ENCODE results near the gene STK17B.
A peak's percentile ranks its signal among the peaks of the same experiment; 100 is the strongest.

The STK17B gene

GRCh38 chr2:196171248-196171871 is at the start of gene STK17B:
TSS of gene STK17B (minus strand) at chr2:196171578. CDS start at chr2:196163383, 8,195 bp downstream.
- DNase-seq (ENCODE audit: low spot score in 2 of 2) (peak; percentile 82 to 95), ATAC-seq (peak; percentile 84)
- Mint-ChIP-seq H3K27ac (peak within 1 kb of the TSS; percentile 98), H3K9me3 (no peaks in the 10 kb centered on the region), H3K4me1 (peaks cover 29% of the 10 kb centered on the region), H3K4me3 (peak within 1 kb of the TSS; percentile 94), H3K36me3 (peaks cover 59% of the 10 kb centered on the region)

GRCh38 chr2:196220671-196221070 is 49.3 kb upstream of the STK17B start:
- no peaks in the 10 kb centered on the region for H3K9me3 Mint-ChIP-seq
- ATAC-seq, result no peak
- DNase-seq (ENCODE audit: low spot score in 2 of 2), result no peak
- no peaks in the 10 kb centered on the region for H3K36me3 Mint-ChIP-seq
- peak overlapping the region; percentile 71 for H3K27ac Mint-ChIP-seq
- H3K4me3 Mint-ChIP-seq, result no peak overlapping the region
- peaks cover 40% of the 10 kb centered on the region for H3K4me1 Mint-ChIP-seq

- ATAC-seq (no peak), DNase-seq (ENCODE audit: low spot score in 2 of 2) (no peak)
- no peak overlapping the region for H3K27ac Mint-ChIP-seq
- peaks cover 31% of the 10 kb centered on the region for H3K4me1 Mint-ChIP-seq
- no peak overlapping the region for H3K4me3 Mint-ChIP-seq
- H3K9me3 Mint-ChIP-seq, result no peaks in the 10 kb centered on the region
- no peaks in the 10 kb centered on the region for H3K36me3 Mint-ChIP-seq
Observed at GRCh38 chr2:196219671-196220070, 48.3 kb upstream of the STK17B start.

- ATAC-seq (no peak), DNase-seq (ENCODE audit: low spot score in 2 of 2) (no peak)
- Mint-ChIP-seq H3K4me3 (no peak overlapping the region), H3K4me1 (peaks cover 15% of the 10 kb centered on the region), H3K9me3 (no peaks in the 10 kb centered on the region), H3K36me3 (no peaks in the 10 kb centered on the region), H3K27ac (no peak overlapping the region)
Observed at GRCh38 chr2:196218106-196218505, 46.7 kb upstream of the STK17B start.

GRCh38 chr2:196217116-196217515 is 45.7 kb upstream of the STK17B start:
- Mint-ChIP-seq H3K4me3 (no peak overlapping the region), H3K4me1 (peaks cover 23% of the 10 kb centered on the region), H3K9me3 (no peaks in the 10 kb centered on the region), H3K36me3 (no peaks in the 10 kb centered on the region), H3K27ac (no peak overlapping the region)
- DNase-seq (ENCODE audit: low spot score in 2 of 2), result no peak
- no peak for ATAC-seq

- Mint-ChIP-seq H3K4me3 (no peak overlapping the region), H3K4me1 (peaks cover 31% of the 10 kb centered on the region), H3K9me3 (no peaks in the 10 kb centered on the region), H3K27ac (peak overlapping the region; percentile 30), H3K36me3 (peaks cover 10% of the 10 kb centered on the region)
- ATAC-seq (no peak), DNase-seq (ENCODE audit: low spot score in 2 of 2) (no peak)
Observed at GRCh38 chr2:196215376-196215775, 44.0 kb upstream of the STK17B start.

GRCh38 chr2:196214156-196214555 is 42.8 kb upstream of the STK17B start:
- no peak for DNase-seq (ENCODE audit: low spot score in 2 of 2)
- Mint-ChIP-seq H3K27ac (no peak overlapping the region), H3K4me1 (peaks cover 33% of the 10 kb centered on the region), H3K9me3 (no peaks in the 10 kb centered on the region), H3K4me3 (no peak overlapping the region), H3K36me3 (peaks cover 10% of the 10 kb centered on the region)
- no peak for ATAC-seq

- Mint-ChIP-seq H3K4me1 (peaks cover 39% of the 10 kb centered on the region), H3K36me3 (peaks cover 10% of the 10 kb centered on the region), H3K9me3 (no peaks in the 10 kb centered on the region), H3K4me3 (no peak overlapping the region), H3K27ac (peak overlapping the region; percentile 86)
- no peak for DNase-seq (ENCODE audit: low spot score in 2 of 2)
- no peak for ATAC-seq
Observed at GRCh38 chr2:196213252-196213980, 42.0 kb upstream of the STK17B start.

- Mint-ChIP-seq H3K27ac (peak overlapping the region; percentile 13), H3K9me3 (no peaks in the 10 kb centered on the region), H3K4me3 (no peak overlapping the region), H3K36me3 (peaks cover 10% of the 10 kb centered on the region), H3K4me1 (peaks cover 44% of the 10 kb centered on the region)
- ATAC-seq (no peak), DNase-seq (ENCODE audit: low spot score in 2 of 2) (no peak)
Observed at GRCh38 chr2:196208915-196209314, 37.5 kb upstream of the STK17B start.

GRCh38 chr2:196206804-196207203 is 35.4 kb upstream of the STK17B start:
- Mint-ChIP-seq H3K4me1 (peaks cover 37% of the 10 kb centered on the region), H3K4me3 (no peak overlapping the region), H3K27ac (no peak overlapping the region), H3K36me3 (peaks cover 10% of the 10 kb centered on the region), H3K9me3 (no peaks in the 10 kb centered on the region)
- DNase-seq (ENCODE audit: low spot score in 2 of 2) (no peak), ATAC-seq (no peak)

GRCh38 chr2:196205881-196206435 is 34.6 kb upstream of the STK17B start:
- Mint-ChIP-seq H3K27ac (no peak overlapping the region), H3K9me3 (no peaks in the 10 kb centered on the region), H3K36me3 (peaks cover 2% of the 10 kb centered on the region), H3K4me1 (peaks cover 37% of the 10 kb centered on the region), H3K4me3 (no peak overlapping the region)
- no peak for ATAC-seq
- no peak for DNase-seq (ENCODE audit: low spot score in 2 of 2)

GRCh38 chr2:196205011-196205766 is 33.8 kb upstream of the STK17B start:
- no peak overlapping the region for H3K4me3 Mint-ChIP-seq
- DNase-seq (ENCODE audit: low spot score in 2 of 2) (no peak), ATAC-seq (peak; percentile 59)
- H3K9me3 Mint-ChIP-seq, result no peaks in the 10 kb centered on the region
- H3K36me3 Mint-ChIP-seq, result no peaks in the 10 kb centered on the region
- H3K27ac Mint-ChIP-seq, result no peak overlapping the region
- peaks cover 40% of the 10 kb centered on the region for H3K4me1 Mint-ChIP-seq

GRCh38 chr2:196201229-196202009 is 30.0 kb upstream of the STK17B start:
- peak in 1 of 2 donors; percentile 61 for DNase-seq (ENCODE audit: low spot score in 2 of 2)
- H3K27ac Mint-ChIP-seq, result peak overlapping the region; percentile 92
- peak overlapping the region; percentile 62 for H3K4me3 Mint-ChIP-seq
- H3K36me3 Mint-ChIP-seq, result no peaks in the 10 kb centered on the region
- H3K4me1 Mint-ChIP-seq, result peaks cover 31% of the 10 kb centered on the region
- ATAC-seq, result no peak
- H3K9me3 Mint-ChIP-seq, result no peaks in the 10 kb centered on the region

- no peaks in the 10 kb centered on the region for H3K9me3 Mint-ChIP-seq
- ATAC-seq, result peak; percentile 100
- peaks cover 37% of the 10 kb centered on the region for H3K4me1 Mint-ChIP-seq
- peak overlapping the region; percentile 62 for H3K4me3 Mint-ChIP-seq
- H3K36me3 Mint-ChIP-seq, result no peaks in the 10 kb centered on the region
- peak overlapping the region; percentile 92 for H3K27ac Mint-ChIP-seq
- DNase-seq (ENCODE audit: low spot score in 2 of 2), result no peak
Observed at GRCh38 chr2:196200557-196200956, 29.2 kb upstream of the STK17B start.

GRCh38 chr2:196195758-196196157 is 24.4 kb upstream of the STK17B start:
- Mint-ChIP-seq H3K36me3 (no peaks in the 10 kb centered on the region), H3K4me3 (no peak overlapping the region), H3K9me3 (no peaks in the 10 kb centered on the region), H3K27ac (no peak overlapping the region), H3K4me1 (peaks cover 21% of the 10 kb centered on the region)
- DNase-seq (ENCODE audit: low spot score in 2 of 2), result no peak
- no peak for ATAC-seq
